Ishikawa (cell line): ENCODE data around the gene LTB4R2.

Experiments
- CREB1 ChIP-seq: IDR thresholded peaks from 2 replicates; pipeline ENCODE4 v1.6.1; 2012; ENCODE audit warnings: low read depth
- EGR1 ChIP-seq: IDR thresholded peaks from 2 replicates; pipeline ENCODE4 v1.6.1; 2012
- EP300 ChIP-seq: IDR thresholded peaks from 2 replicates; pipeline ENCODE4 v1.6.1; 2012; ENCODE audit warnings: borderline replicate concordance
- FOXM1 ChIP-seq: IDR thresholded peaks from 2 replicates; pipeline ENCODE4 v1.6.1; 2012; ENCODE audit warnings: low read depth, borderline replicate concordance
- NFIC ChIP-seq: IDR thresholded peaks from 2 replicates; pipeline ENCODE4 v1.6.1; 2012
- RAD21 ChIP-seq: IDR thresholded peaks from 2 replicates; pipeline ENCODE4 v1.6.1; 2012; ENCODE audit warnings: low read depth
- TAF1 ChIP-seq: IDR thresholded peaks from 2 replicates; pipeline ENCODE4 v1.6.1; 2012; ENCODE audit warnings: low read depth, mild to moderate bottlenecking
- YY1 ChIP-seq: IDR thresholded peaks from 2 replicates; pipeline ENCODE4 v1.6.1; 2012; ENCODE audit warnings: low read depth
- TF ChIP-seq, protein P1 (sequence below): IDR thresholded peaks from 2 replicates; pipeline ENCODE4 v1.6.1; 2012
- TF ChIP-seq, protein P2 (sequence below): IDR thresholded peaks from 2 replicates; pipeline ENCODE4 v1.6.1; 2012
- TF ChIP-seq, protein P3 (sequence below): IDR thresholded peaks from 2 replicates; pipeline ENCODE4 v1.6.1; 2012; ENCODE audit warnings: low read depth, mild to moderate bottlenecking

DNA sequence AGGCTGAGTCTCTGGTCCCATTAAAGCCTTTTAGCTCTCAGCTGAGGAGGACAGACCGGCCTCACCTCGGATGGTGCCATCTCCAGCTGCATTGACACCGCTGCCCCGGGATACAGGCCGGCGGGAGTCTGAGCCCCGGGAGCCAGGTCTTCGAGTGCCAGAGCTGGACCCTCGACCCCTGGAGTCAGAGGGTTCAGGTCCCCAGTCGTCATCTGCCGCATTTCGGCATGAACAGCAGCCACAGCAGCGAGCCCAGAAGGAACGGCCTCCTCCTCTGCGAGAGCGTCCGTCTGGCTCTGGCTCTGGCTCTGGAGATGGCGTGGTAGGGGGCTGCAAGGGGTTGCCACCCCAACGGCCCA is 48.0 kb upstream of the LTB4R2 start:
- TF ChIP-seq CREB1: no peak
- no peak for TF ChIP-seq EP300
- TF ChIP-seq, protein P1, sequence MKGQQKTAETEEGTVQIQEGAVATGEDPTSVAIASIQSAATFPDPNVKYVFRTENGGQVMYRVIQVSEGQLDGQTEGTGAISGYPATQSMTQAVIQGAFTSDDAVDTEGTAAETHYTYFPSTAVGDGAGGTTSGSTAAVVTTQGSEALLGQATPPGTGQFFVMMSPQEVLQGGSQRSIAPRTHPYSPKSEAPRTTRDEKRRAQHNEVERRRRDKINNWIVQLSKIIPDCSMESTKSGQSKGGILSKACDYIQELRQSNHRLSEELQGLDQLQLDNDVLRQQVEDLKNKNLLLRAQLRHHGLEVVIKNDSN: no peak
- TF ChIP-seq NFIC: no peak
- TF ChIP-seq, protein P2, sequence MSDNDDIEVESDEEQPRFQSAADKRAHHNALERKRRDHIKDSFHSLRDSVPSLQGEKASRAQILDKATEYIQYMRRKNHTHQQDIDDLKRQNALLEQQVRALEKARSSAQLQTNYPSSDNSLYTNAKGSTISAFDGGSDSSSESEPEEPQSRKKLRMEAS: no peak
- TF ChIP-seq TAF1: no peak
- TF ChIP-seq FOXM1: no peak
- no peak for TF ChIP-seq YY1
- TF ChIP-seq, protein P3, sequence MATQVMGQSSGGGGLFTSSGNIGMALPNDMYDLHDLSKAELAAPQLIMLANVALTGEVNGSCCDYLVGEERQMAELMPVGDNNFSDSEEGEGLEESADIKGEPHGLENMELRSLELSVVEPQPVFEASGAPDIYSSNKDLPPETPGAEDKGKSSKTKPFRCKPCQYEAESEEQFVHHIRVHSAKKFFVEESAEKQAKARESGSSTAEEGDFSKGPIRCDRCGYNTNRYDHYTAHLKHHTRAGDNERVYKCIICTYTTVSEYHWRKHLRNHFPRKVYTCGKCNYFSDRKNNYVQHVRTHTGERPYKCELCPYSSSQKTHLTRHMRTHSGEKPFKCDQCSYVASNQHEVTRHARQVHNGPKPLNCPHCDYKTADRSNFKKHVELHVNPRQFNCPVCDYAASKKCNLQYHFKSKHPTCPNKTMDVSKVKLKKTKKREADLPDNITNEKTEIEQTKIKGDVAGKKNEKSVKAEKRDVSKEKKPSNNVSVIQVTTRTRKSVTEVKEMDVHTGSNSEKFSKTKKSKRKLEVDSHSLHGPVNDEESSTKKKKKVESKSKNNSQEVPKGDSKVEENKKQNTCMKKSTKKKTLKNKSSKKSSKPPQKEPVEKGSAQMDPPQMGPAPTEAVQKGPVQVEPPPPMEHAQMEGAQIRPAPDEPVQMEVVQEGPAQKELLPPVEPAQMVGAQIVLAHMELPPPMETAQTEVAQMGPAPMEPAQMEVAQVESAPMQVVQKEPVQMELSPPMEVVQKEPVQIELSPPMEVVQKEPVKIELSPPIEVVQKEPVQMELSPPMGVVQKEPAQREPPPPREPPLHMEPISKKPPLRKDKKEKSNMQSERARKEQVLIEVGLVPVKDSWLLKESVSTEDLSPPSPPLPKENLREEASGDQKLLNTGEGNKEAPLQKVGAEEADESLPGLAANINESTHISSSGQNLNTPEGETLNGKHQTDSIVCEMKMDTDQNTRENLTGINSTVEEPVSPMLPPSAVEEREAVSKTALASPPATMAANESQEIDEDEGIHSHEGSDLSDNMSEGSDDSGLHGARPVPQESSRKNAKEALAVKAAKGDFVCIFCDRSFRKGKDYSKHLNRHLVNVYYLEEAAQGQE: no peak
- TF ChIP-seq RAD21: no peak
- no peak for TF ChIP-seq EGR1
